ENCODE results near the gene RPS14. TPM values are rescaled to one million over a fixed set of nuclear protein-coding genes. Genes with fewer than 3 reads are reported as not detected.
A peak's percentile ranks its signal among the peaks of the same experiment; 100 is the strongest.

The RPS14 gene
- polyA plus RNA-seq, 1 donor (not counting 4 experiments of a cell fraction or from before 2014, with no cell fraction given) = 3,540 TPM

GRCh38 chr5:150484964-150485692, 35.6 kb upstream of the RPS14 start:
- H3K4me3 ChIP-seq (ENCODE audit: control insufficient read depth in 2 of 3, extremely low read depth in 1 of 3, insufficient read depth in 2 of 3, low read depth in 1 of 3, low read length in 3 of 3) = peak overlapping the region; percentile 62 to 78 (median 72)
- peaks cover 36% of the 10 kb centered on the region for H3K79me2 ChIP-seq (ENCODE audit: control insufficient read depth, insufficient read depth, low read length)
- H3K4me1 ChIP-seq (ENCODE audit: control insufficient read depth, extremely low read depth, insufficient read depth, low read length) = peaks cover 33% of the 10 kb centered on the region
- H3K9ac ChIP-seq (ENCODE audit: control insufficient read depth, extremely low read depth, insufficient read depth, low read length) = peak overlapping the region; percentile 87
- TF ChIP-seq CTCF (optimal IDR thresholded peaks at IDR 0.05 in 1 of 3, IDR thresholded peaks at IDR 0.05 in 1 of 3, conservative IDR thresholded peaks at IDR 0.05 in 1 of 3; ENCODE audit: extremely low read depth in 1 of 3, insufficient read depth in 2 of 3, low read length in 3 of 3) (no peak), EZH2 (IDR thresholded peaks at IDR 0.05; ENCODE audit: low read length) (no peak)
- dilution Hi-C loops (cut with MboI; ENCODE audit: extremely low pct_ligation_motif_present, low sequenced_read_pairs) = no loop called here
- no peaks in the 10 kb centered on the region for H3K9me3 ChIP-seq (ENCODE audit: control insufficient read depth, low read depth, low read length)
- no peaks in the 10 kb centered on the region for H4K20me1 ChIP-seq (ENCODE audit: control insufficient read depth, extremely low read depth, insufficient read depth, low read length)
- peak overlapping the region; percentile 76 for H3K4me2 ChIP-seq (ENCODE audit: control insufficient read depth, extremely low read depth, insufficient read depth, low read depth, low read length)
- no peaks in the 10 kb centered on the region for H3K36me3 ChIP-seq (ENCODE audit: control insufficient read depth in 2 of 2, extremely low read depth in 1 of 2, insufficient read depth in 2 of 2, low read length in 2 of 2)
- H3K27me3 ChIP-seq (ENCODE audit: control insufficient read depth, extremely low read depth, insufficient read depth, low read length) = no peaks in the 10 kb centered on the region
- no peak for FAIRE-seq
- H3K27ac ChIP-seq (ENCODE audit: control insufficient read depth, insufficient read depth, low read length) = no peak overlapping the region
- DNase-seq (ENCODE audit: low read depth, low spot score) = no peak
- peaks cover 4% of the 10 kb centered on the region for H3K9me1 ChIP-seq (ENCODE audit: control insufficient read depth, extremely low read depth, insufficient read depth, low read length)
- H2AFZ ChIP-seq (ENCODE audit: control insufficient read depth, low read length) = peak overlapping the region; percentile 28

GRCh38 chr5:150481972-150482406, 32.5 kb upstream of the RPS14 start:
- Histone ChIP-seq H3K9me3 (ENCODE audit: control insufficient read depth, low read depth, low read length) (no peaks in the 10 kb centered on the region), H3K9me1 (ENCODE audit: control insufficient read depth, extremely low read depth, insufficient read depth, low read length) (no peaks in the 10 kb centered on the region), H3K27ac (ENCODE audit: control insufficient read depth, insufficient read depth, low read length) (no peak overlapping the region), H4K20me1 (ENCODE audit: control insufficient read depth, extremely low read depth, insufficient read depth, low read length) (no peaks in the 10 kb centered on the region), H3K27me3 (ENCODE audit: control insufficient read depth, extremely low read depth, insufficient read depth, low read length) (no peaks in the 10 kb centered on the region), H2AFZ (ENCODE audit: control insufficient read depth, low read length) (no peak overlapping the region), H3K4me3 (ENCODE audit: control insufficient read depth in 2 of 3, extremely low read depth in 1 of 3, insufficient read depth in 2 of 3, low read depth in 1 of 3, low read length in 3 of 3) (no peak overlapping the region), H3K4me2 (ENCODE audit: control insufficient read depth, extremely low read depth, insufficient read depth, low read depth, low read length) (no peak overlapping the region), H3K4me1 (ENCODE audit: control insufficient read depth, extremely low read depth, insufficient read depth, low read length) (peaks cover 1% of the 10 kb centered on the region), H3K36me3 (ENCODE audit: control insufficient read depth in 2 of 2, extremely low read depth in 1 of 2, insufficient read depth in 2 of 2, low read length in 2 of 2) (no peaks in the 10 kb centered on the region), H3K9ac (ENCODE audit: control insufficient read depth, extremely low read depth, insufficient read depth, low read length) (no peak overlapping the region), H3K79me2 (ENCODE audit: control insufficient read depth, insufficient read depth, low read length) (peaks cover 5% of the 10 kb centered on the region)
- DNase-seq (ENCODE audit: low read depth, low spot score) (no peak), FAIRE-seq (no peak)
- dilution Hi-C loops (cut with MboI; ENCODE audit: extremely low pct_ligation_motif_present, low sequenced_read_pairs) = no loop called here
- TF ChIP-seq CTCF (optimal IDR thresholded peaks at IDR 0.05 in 1 of 3, IDR thresholded peaks at IDR 0.05 in 1 of 3, conservative IDR thresholded peaks at IDR 0.05 in 1 of 3; ENCODE audit: extremely low read depth in 1 of 3, insufficient read depth in 2 of 3, low read length in 3 of 3) (no peak), EZH2 (IDR thresholded peaks at IDR 0.05; ENCODE audit: low read length) (no peak)
